HEK293 (cell line): ENCODE data around the gene DOK5.

Source experiments
- CTCF ChIP-seq: fragments of 450-650 bp; formaldehyde crosslinking; IDR thresholded peaks from 2 replicates; pipeline ENCODE4 v1.5.1; 2016; ENCODE audit warnings: missing biosample characterization, missing genetic modification characterization
- TCF7L2 ChIP-seq: IDR thresholded peaks from 2 replicates; pipeline ENCODE4 v1.6.1; 2011; ENCODE audit warnings: low read depth, mild to moderate bottlenecking, inconsistent platforms, low read length, moderate library complexity, borderline replicate concordance
- ZNF138 ChIP-seq: fragments of 450-650 bp; formaldehyde crosslinking; IDR thresholded peaks from 2 replicates; pipeline ENCODE4 v1.5.1; 2016; ENCODE audit warnings: missing biosample characterization, missing genetic modification characterization, borderline replicate concordance
- ZNF416 ChIP-seq: fragments of 450-650 bp; formaldehyde crosslinking; IDR thresholded peaks from 2 replicates; pipeline ENCODE4 v1.5.1; 2016; ENCODE audit warnings: missing biosample characterization, missing genetic modification characterization

GRCh38 chr20:54589402-54590030, 114.1 kb downstream of the DOK5 start:
- TF ChIP-seq TCF7L2 (no peak), ZNF416 (tag by site-specific recombination) (no peak), CTCF (tag by site-specific recombination) (no peak), ZNF138 (no peak)
